Gastrocnemius medialis (tissue), 4 donors: ENCODE data around the gene PDK3. TPM values are rescaled to one million over a fixed set of nuclear protein-coding genes. Genes with fewer than 3 reads are reported as not detected.

Experiments used
- ATAC-seq, 2 donors: fragments of 150-250 bp; one replicate each; pipeline ENCODE4 v1.9.1; 2016
- DNase-seq, 2 donors: peaks; one replicate each; pipeline ENCODE4 v3.0.0-alpha.2; 2019
- H3K27ac ChIP-seq, 4 donors: fragments of 200-600 bp; sonication (generic); 1 replicate in 1 of 4; 2 replicates in 3 of 4; pipeline ENCODE4 v1.5.1; 2016 to 2018; ENCODE audit warnings: mild to moderate bottlenecking in 2 of 4, moderate library complexity in 1 of 4
- H3K27me3 ChIP-seq, 3 donors: fragments of 200-600 bp; sonication (generic) in 2 of 3; 1 replicate in 1 of 3; 2 replicates in 2 of 3; pipeline versions ENCODE4 v1.5.1 to v1.6.0; 2016 to 2019; ENCODE audit warnings: mild to moderate bottlenecking in 1 of 3, moderate library complexity in 1 of 3
- H3K36me3 ChIP-seq, 2 donors: fragments of 200-600 bp; sonication (generic) in 1 of 2; one replicate each; pipeline ENCODE4 v1.5.1; 2017 to 2018
- H3K4me1 ChIP-seq, 2 donors: fragments of 200-600 bp; sonication (generic) in 1 of 2; one replicate each; pipeline ENCODE4 v1.5.1; 2016 to 2017; ENCODE audit warnings: mild to moderate bottlenecking in 2 of 2
- H3K4me3 ChIP-seq, 4 donors: fragments of 200-600 bp; sonication (generic) in 3 of 4; 1 replicate in 1 of 4; 2 replicates in 3 of 4; pipeline ENCODE4 v1.5.1; 2016 to 2019; ENCODE audit warnings: mild to moderate bottlenecking in 2 of 4
- H3K9me3 ChIP-seq, 3 donors: fragments of 200-600 bp; sonication (generic) in 2 of 3; 1 replicate in 1 of 3; 2 replicates in 2 of 3; pipeline ENCODE4 v1.5.1; 2016 to 2019
- POLR2A ChIP-seq, 2 donors: fragments of 450-650 bp; IDR thresholded peaks; one replicate each; pipeline ENCODE4 v1.6.1; 2017; ENCODE audit warnings: antibody characterized with exemption in 2 of 2, mild to moderate bottlenecking in 2 of 2, moderate library complexity in 2 of 2
- in situ Hi-C, 4 donors: fragments of 200-750 bp; cut with MboI; loops; one replicate each; pipeline versions ENCODE4 v1.15.0 to v1.8.0; 2017; ENCODE audit warnings: low sequenced_read_pairs in 4 of 4
- intact Hi-C: fragments of 100-400 bp; cut with DNase I; formaldehyde crosslinking; loops from one replicate; pipeline ENCODE4 v1.15.1; 2023; ENCODE audit warnings: low total_unique reads
- total RNA-seq, 4 donors: library from RNA; depleted of rRNA; stranded (reverse); fragments of >200 nt; gene quantifications; one replicate each; pipeline versions ENCODE4 v1.1.0 to v1.2.3, GENCODE V29; 2016
- TF ChIP-seq, protein P1 (sequence below), 5 experiments: fragments of 450-650 bp in 3 of 5; fragments of 200-600 bp in 2 of 5; sonication (generic) in 2 of 5; IDR thresholded peaks in 4 of 5; conservative IDR thresholded peaks in 1 of 5; 1 replicate in 4 of 5; 2 replicates in 1 of 5; pipeline ENCODE4 v1.5.1; 2016 to 2019; ENCODE audit warnings: antibody characterized with exemption in 5 of 5, mild to moderate bottlenecking in 3 of 5, moderate library complexity in 3 of 5

Gene PDK3
- total RNA-seq, 4 donors from 2014 or later = 1.8 to 4.5 (median 2.7) TPM

DNA sequence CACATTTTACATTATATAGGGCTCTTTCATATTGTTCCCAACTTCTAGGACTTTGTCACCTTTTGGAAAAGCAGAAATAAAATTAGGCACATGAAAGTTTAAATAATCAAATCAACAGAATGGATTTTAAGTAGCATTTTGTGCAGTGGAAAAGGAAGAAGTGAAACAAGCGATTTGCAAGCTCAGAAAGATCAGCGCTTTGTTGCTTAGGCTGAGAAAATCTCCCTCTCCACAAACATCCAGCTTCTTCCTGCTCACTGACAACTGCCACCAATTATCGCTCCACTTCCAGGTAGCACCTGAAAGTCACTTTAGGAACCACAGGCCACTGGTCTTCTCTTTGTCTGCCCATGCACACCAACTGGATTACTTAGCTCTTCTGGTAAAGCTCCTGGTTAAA lies 2.0 kb upstream of the PDK3 start:
- intact Hi-C loops (loop anchor here (10.0 kb wide), 1 partner anchor 438 kb away; the partner anchor contains the start of gene KLHL15), in situ Hi-C loops (no loop called here)
- TF ChIP-seq, protein P1, sequence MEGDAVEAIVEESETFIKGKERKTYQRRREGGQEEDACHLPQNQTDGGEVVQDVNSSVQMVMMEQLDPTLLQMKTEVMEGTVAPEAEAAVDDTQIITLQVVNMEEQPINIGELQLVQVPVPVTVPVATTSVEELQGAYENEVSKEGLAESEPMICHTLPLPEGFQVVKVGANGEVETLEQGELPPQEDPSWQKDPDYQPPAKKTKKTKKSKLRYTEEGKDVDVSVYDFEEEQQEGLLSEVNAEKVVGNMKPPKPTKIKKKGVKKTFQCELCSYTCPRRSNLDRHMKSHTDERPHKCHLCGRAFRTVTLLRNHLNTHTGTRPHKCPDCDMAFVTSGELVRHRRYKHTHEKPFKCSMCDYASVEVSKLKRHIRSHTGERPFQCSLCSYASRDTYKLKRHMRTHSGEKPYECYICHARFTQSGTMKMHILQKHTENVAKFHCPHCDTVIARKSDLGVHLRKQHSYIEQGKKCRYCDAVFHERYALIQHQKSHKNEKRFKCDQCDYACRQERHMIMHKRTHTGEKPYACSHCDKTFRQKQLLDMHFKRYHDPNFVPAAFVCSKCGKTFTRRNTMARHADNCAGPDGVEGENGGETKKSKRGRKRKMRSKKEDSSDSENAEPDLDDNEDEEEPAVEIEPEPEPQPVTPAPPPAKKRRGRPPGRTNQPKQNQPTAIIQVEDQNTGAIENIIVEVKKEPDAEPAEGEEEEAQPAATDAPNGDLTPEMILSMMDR (IDR thresholded peaks at IDR 0.05 in 4 of 5, conservative IDR thresholded peaks at IDR 0.05 in 1 of 5) = no peak
- no peak for TF ChIP-seq POLR2A (IDR thresholded peaks at IDR 0.05)

DNA sequence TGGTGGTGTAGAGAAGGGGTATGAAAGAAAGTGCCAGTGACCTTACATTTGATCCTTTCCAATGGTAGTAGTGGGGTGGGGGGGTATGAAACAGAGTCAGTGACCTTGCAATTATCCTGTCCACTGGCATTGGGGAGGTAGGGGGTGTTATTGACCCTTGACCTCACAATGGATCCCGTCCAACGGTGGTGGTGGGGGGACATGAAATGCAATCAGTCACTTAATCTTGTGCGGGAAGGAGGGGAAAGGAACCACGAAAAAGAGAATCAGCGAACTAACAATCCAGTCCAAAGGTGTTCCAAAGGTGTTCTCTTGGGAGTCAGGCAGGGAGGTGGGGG lies 619 bp upstream of the PDK3 start:
- no peak for ATAC-seq
- intact Hi-C loops = loop anchor here (10.0 kb wide), 1 partner anchor 440 kb away; the partner anchor contains the start of gene KLHL15
- Histone ChIP-seq H3K4me3 (peak overlapping the region; percentile 68 to 79 (median 69)), H3K27ac (peak overlapping the region; percentile 59 to 77 (median 72)), H3K36me3 (no peaks in the 10 kb centered on the region), H3K9me3 (no peaks in the 10 kb centered on the region), H3K4me1 (no peaks in the 10 kb centered on the region), H3K27me3 (no peaks in the 10 kb centered on the region)
- DNase-seq = no peak
- in situ Hi-C loops = no loop called here
- TF ChIP-seq, protein P1 (IDR thresholded peaks at IDR 0.05 in 4 of 5, conservative IDR thresholded peaks at IDR 0.05 in 1 of 5) = no peak
- no peak for TF ChIP-seq POLR2A (IDR thresholded peaks at IDR 0.05)

More for the DNA sequence above, 2.0 kb upstream of the PDK3 start:
- ATAC-seq (no peak), DNase-seq (no peak)
- Histone ChIP-seq H3K4me3 (no peak overlapping the region), H3K4me1 (no peaks in the 10 kb centered on the region), H3K27me3 (no peaks in the 10 kb centered on the region), H3K9me3 (no peaks in the 10 kb centered on the region), H3K27ac (no peak overlapping the region), H3K36me3 (no peaks in the 10 kb centered on the region)

DNA sequence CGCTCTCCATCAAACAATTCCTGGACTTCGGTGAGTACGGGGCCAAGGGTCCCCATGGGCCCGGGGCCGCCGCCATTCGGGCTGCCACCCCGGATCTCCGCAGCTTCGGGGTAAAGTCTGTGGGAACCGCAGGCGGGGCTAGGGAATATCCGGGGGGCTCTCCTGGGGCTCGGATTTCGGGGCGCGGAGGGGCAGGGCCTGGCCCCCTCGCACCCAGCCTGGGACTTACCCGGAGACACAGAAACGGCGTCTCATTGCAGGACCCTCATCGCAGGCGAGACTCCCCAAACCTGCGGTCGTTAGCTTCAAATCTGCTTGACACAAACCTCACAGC lies 413 bp downstream of the PDK3 start:
- H3K4me3 ChIP-seq = peak overlapping the region; percentile 68 to 79 (median 69)
- no peaks in the 10 kb centered on the region for H3K9me3 ChIP-seq
- no peaks in the 10 kb centered on the region for H3K4me1 ChIP-seq
- intact Hi-C loops = loop anchor here (5.0 to 10.0 kb wide), 2 partner anchors 441 to 798 kb away; partner anchors contain the start of genes KLHL15 and PRDX4
- in situ Hi-C loops = no loop called here
- no peak for TF ChIP-seq POLR2A (IDR thresholded peaks at IDR 0.05)
- TF ChIP-seq, protein P1 (IDR thresholded peaks at IDR 0.05 in 4 of 5, conservative IDR thresholded peaks at IDR 0.05 in 1 of 5) = no peak
- no peaks in the 10 kb centered on the region for H3K27me3 ChIP-seq
- ATAC-seq (no peak), DNase-seq (no peak)
- no peaks in the 10 kb centered on the region for H3K36me3 ChIP-seq
- H3K27ac ChIP-seq = peak overlapping the region; percentile 66 to 77 (median 72)

DNA sequence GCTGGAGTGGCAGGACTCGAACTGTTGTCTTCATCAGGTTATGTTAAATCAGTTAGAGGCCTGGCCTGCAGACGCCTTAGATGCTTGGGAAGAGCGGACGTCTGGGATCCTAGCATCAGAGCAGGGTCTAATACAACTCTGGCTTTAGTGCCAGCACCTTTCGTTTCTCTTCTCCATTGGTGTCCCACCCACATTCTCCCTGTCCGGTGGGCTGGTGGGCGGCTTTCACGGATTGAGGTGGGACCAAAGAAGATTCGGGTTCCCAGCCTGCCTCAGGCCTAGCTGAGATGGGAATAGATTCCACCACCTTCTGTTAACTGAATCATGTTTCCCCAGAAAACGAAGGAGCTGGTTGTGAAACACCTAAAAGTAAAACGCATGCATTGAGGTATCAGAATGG lies 939 bp downstream of the PDK3 start:
- Histone ChIP-seq H3K4me3 (peak overlapping the region; percentile 68 to 79 (median 69)), H3K9me3 (no peaks in the 10 kb centered on the region), H3K27me3 (no peaks in the 10 kb centered on the region), H3K36me3 (no peaks in the 10 kb centered on the region), H3K4me1 (no peaks in the 10 kb centered on the region), H3K27ac (peak overlapping the region in 3 of 4 donors; percentile 27 to 68 (median 66))
- intact Hi-C loops = loop anchor here (5.0 to 10.0 kb wide), 2 partner anchors 441 to 799 kb away; partner anchors contain the start of genes KLHL15 and PRDX4
- no peak for TF ChIP-seq POLR2A (IDR thresholded peaks at IDR 0.05)
- TF ChIP-seq, protein P1 (IDR thresholded peaks at IDR 0.05 in 4 of 5, conservative IDR thresholded peaks at IDR 0.05 in 1 of 5) = no peak
- DNase-seq = no peak
- ATAC-seq = no peak
- in situ Hi-C loops = no loop called here

DNA sequence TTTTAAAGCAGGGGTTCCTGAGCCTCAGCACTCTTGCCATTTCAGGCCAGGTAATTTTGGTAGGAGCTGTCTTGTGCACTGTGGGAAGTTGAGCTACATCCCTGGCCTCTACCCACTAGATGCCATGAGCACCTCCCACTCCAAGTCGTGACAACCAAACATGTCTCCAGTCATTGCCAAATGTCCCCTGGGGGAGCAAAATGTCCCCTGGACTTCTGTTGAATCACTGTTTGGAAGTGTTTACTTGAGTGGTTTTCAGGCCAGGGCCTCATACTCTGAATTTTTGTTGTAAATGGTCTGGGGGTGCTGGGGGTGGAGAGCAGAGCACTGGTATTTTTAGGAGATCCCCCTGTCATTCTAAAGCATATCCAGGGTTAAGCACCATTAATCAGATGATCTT lies 3.2 kb downstream of the PDK3 start:
- ATAC-seq = no peak
- no peaks in the 10 kb centered on the region for H3K9me3 ChIP-seq
- no peak for DNase-seq
- H3K27ac ChIP-seq = no peak overlapping the region
- H3K27me3 ChIP-seq = no peaks in the 10 kb centered on the region
- intact Hi-C loops (loop anchor here (5.0 to 10.0 kb wide), 2 partner anchors 443 to 801 kb away; partner anchors contain the start of genes KLHL15 and PRDX4), in situ Hi-C loops (no loop called here)
- TF ChIP-seq, protein P1 (IDR thresholded peaks at IDR 0.05 in 4 of 5, conservative IDR thresholded peaks at IDR 0.05 in 1 of 5) = no peak
- TF ChIP-seq POLR2A (IDR thresholded peaks at IDR 0.05) = no peak
- H3K36me3 ChIP-seq = no peaks in the 10 kb centered on the region
- no peak overlapping the region for H3K4me3 ChIP-seq
- H3K4me1 ChIP-seq = no peaks in the 10 kb centered on the region
